RWPE2 (cell line): ENCODE results near the gene PI3.

Experiments
- ATAC-seq: fragments of 200-7000 bp; cut with Tn5 transposase; 3 replicates; pipeline ENCODE4 v1.9.1; 2021; ENCODE audit warnings: low read depth
- DNase-seq: peaks from one replicate; pipeline ENCODE4 v3.0.0-alpha.2; 2020; ENCODE audit warnings: low spot score
- H3K27ac ChIP-seq: fragments of 450-650 bp; 2 replicates; pipeline ENCODE4 v1.5.1; 2017; ENCODE audit warnings: mild to moderate bottlenecking; ENCODE audit not compliant: poor library complexity, severe bottlenecking
- H3K27me3 ChIP-seq: fragments of 250-450 bp; sonication (Bioruptor Pico); 2 replicates; pipeline ENCODE4 v1.5.1; 2021; ENCODE audit warnings: mild to moderate bottlenecking, moderate library complexity; ENCODE audit not compliant: insufficient read depth, poor library complexity, severe bottlenecking
- H3K36me3 ChIP-seq: fragments of 250-450 bp; sonication (Bioruptor Pico); 2 replicates; pipeline ENCODE4 v1.5.1; 2020; ENCODE audit warnings: low read depth, mild to moderate bottlenecking, moderate library complexity
- H3K4me1 ChIP-seq: fragments of 250-450 bp; sonication (Bioruptor Pico); 2 replicates; pipeline ENCODE4 v1.5.1; 2021; ENCODE audit warnings: mild to moderate bottlenecking, moderate library complexity; ENCODE audit not compliant: insufficient read depth, poor library complexity, severe bottlenecking
- H3K4me3 ChIP-seq: fragments of 250-450 bp; sonication (Bioruptor Pico); 2 replicates; pipeline ENCODE4 v1.5.1; 2021; ENCODE audit warnings: mild to moderate bottlenecking, moderate library complexity; ENCODE audit not compliant: severe bottlenecking
- H3K9me3 ChIP-seq: fragments of 250-450 bp; sonication (Bioruptor Pico); 2 replicates; pipeline ENCODE4 v1.5.1; 2021; ENCODE audit warnings: mild to moderate bottlenecking, moderate library complexity; ENCODE audit not compliant: severe bottlenecking
- CTCF ChIP-seq: fragments of 450-650 bp; IDR thresholded peaks from one replicate; pipeline ENCODE4 v1.5.1; 2017; ENCODE audit warnings: mild to moderate bottlenecking, moderate library complexity; ENCODE audit not compliant: poor library complexity, severe bottlenecking

Gene PI3

GRCh38 chr20:45193331-45193730 lies 18.6 kb downstream of the PI3 start:
- TF ChIP-seq CTCF, result no peak
- H3K27ac ChIP-seq, result no peak overlapping the region
- H3K36me3 ChIP-seq, result no peaks in the 10 kb centered on the region
- no peak for ATAC-seq
- DNase-seq, result no peak
- peaks cover 18% of the 10 kb centered on the region for H3K27me3 ChIP-seq
- no peak overlapping the region for H3K4me3 ChIP-seq
- no peaks in the 10 kb centered on the region for H3K9me3 ChIP-seq
- H3K4me1 ChIP-seq, result no peaks in the 10 kb centered on the region

GRCh38 chr20:45206725-45207124 lies 32.0 kb downstream of the PI3 start, which contains the start of gene SEMG1:
SEMG1 (plus strand) TSS chr20:45207033; CDS start chr20:45207054, 21 bp downstream.
- DNase-seq, result no peak
- no peak within 1 kb of the TSS for H3K27ac ChIP-seq
- no peaks in the 10 kb centered on the region for H3K9me3 ChIP-seq
- no peak for TF ChIP-seq CTCF
- peaks cover 40% of the 10 kb centered on the region for H3K27me3 ChIP-seq
- H3K4me1 ChIP-seq, result no peaks in the 10 kb centered on the region
- no peak for ATAC-seq
- H3K36me3 ChIP-seq, result no peaks in the 10 kb centered on the region
- H3K4me3 ChIP-seq, result no peak within 1 kb of the TSS

GRCh38 chr20:45209924-45210323 lies 35.2 kb downstream of the PI3 start:
- Histone ChIP-seq H3K27ac (no peak overlapping the region), H3K9me3 (no peaks in the 10 kb centered on the region), H3K4me3 (no peak overlapping the region), H3K27me3 (peaks cover 34% of the 10 kb centered on the region), H3K4me1 (no peaks in the 10 kb centered on the region), H3K36me3 (no peaks in the 10 kb centered on the region)
- ATAC-seq (no peak), DNase-seq (no peak)
- no peak for TF ChIP-seq CTCF

- no peak for TF ChIP-seq CTCF
- Histone ChIP-seq H3K4me3 (no peak overlapping the region), H3K27me3 (peaks cover 15% of the 10 kb centered on the region), H3K4me1 (no peaks in the 10 kb centered on the region), H3K27ac (no peak overlapping the region), H3K36me3 (no peaks in the 10 kb centered on the region), H3K9me3 (no peaks in the 10 kb centered on the region)
- no peak for DNase-seq
- ATAC-seq, result peak; percentile 62
These were observed 37.1 kb downstream of the PI3 start for GRCh38 chr20:45211569-45212474.

GRCh38 chr20:45212836-45213235 lies 38.1 kb downstream of the PI3 start:
- Histone ChIP-seq H3K27me3 (peaks cover 9% of the 10 kb centered on the region), H3K4me3 (no peak overlapping the region), H3K36me3 (no peaks in the 10 kb centered on the region), H3K27ac (no peak overlapping the region), H3K9me3 (no peaks in the 10 kb centered on the region), H3K4me1 (no peaks in the 10 kb centered on the region)
- DNase-seq, result no peak
- TF ChIP-seq CTCF, result no peak
- ATAC-seq, result 0 out of 3 replicates have a peak, but pooled peaks have one; percentile 10
